KMS-11 (cell line): ENCODE data around the gene LRBA.

Experiments
- H2AFZ ChIP-seq: fragments of 200-600 bp; sonication (generic); 2 replicates; pipeline ENCODE4 v1.6.1; 2016; ENCODE audit warnings: antibody characterized with exemption, mixed run types, low read depth
- H3K27ac ChIP-seq: fragments of 200-600 bp; sonication (generic); 2 replicates; pipeline ENCODE4 v1.6.1; 2016; ENCODE audit warnings: mild to moderate bottlenecking, mixed run types
- H3K27me3 ChIP-seq: fragments of 200-600 bp; sonication (generic); 2 replicates; pipeline ENCODE4 v1.6.1; 2017; ENCODE audit warnings: mild to moderate bottlenecking, low read depth, mixed run types, moderate library complexity; ENCODE audit not compliant: insufficient read depth
- H3K36me3 ChIP-seq: fragments of 200-600 bp; sonication (generic); 2 replicates; pipeline ENCODE4 v1.6.1; 2017; ENCODE audit warnings: mild to moderate bottlenecking, mixed run types; ENCODE audit not compliant: insufficient read depth
- H3K4me1 ChIP-seq: fragments of 200-600 bp; sonication (generic); 2 replicates; pipeline ENCODE4 v1.6.1; 2016; ENCODE audit warnings: mild to moderate bottlenecking, low read depth, mixed run types; ENCODE audit not compliant: poor library complexity, severe bottlenecking
- H3K4me2 ChIP-seq: fragments of 200-600 bp; sonication (generic); 2 replicates; pipeline ENCODE4 v1.7.0; 2016; ENCODE audit warnings: mild to moderate bottlenecking, mixed run types
- H3K4me3 ChIP-seq: fragments of 200-600 bp; sonication (generic); IDR thresholded peaks from 2 replicates; pipeline ENCODE4 v1.6.1; 2017; ENCODE audit warnings: low read depth, low read length, mixed read lengths; ENCODE audit not compliant: insufficient read depth
- H3K79me2 ChIP-seq: fragments of 200-600 bp; sonication (generic); 2 replicates; pipeline ENCODE4 v1.6.1; 2016; ENCODE audit warnings: low read depth, mixed run types; ENCODE audit not compliant: insufficient read depth
- H3K9ac ChIP-seq: fragments of 200-600 bp; sonication (generic); 2 replicates; pipeline ENCODE4 v1.6.1; 2016; ENCODE audit warnings: mild to moderate bottlenecking, mixed run types
- H4K20me1 ChIP-seq: fragments of 200-600 bp; sonication (generic); 2 replicates; pipeline ENCODE4 v1.6.1; 2016; ENCODE audit warnings: mild to moderate bottlenecking, mixed run types; ENCODE audit not compliant: insufficient read depth
- CTCF ChIP-seq: fragments of 200-600 bp; sonication (generic); conservative IDR thresholded peaks from 2 replicates; pipeline ENCODE4 v1.6.1; 2017; ENCODE audit warnings: low read depth, mild to moderate bottlenecking, antibody characterized with exemption, low read length, moderate library complexity, mixed read lengths

LRBA gene

GRCh38 chr4:150591904-150592303 lies 423.2 kb downstream of the LRBA start:
- no peaks in the 10 kb centered on the region for H3K79me2 ChIP-seq
- no peak overlapping the region for H3K4me2 ChIP-seq
- no peak for TF ChIP-seq CTCF
- no peak overlapping the region for H2AFZ ChIP-seq
- H3K36me3 ChIP-seq: no peaks in the 10 kb centered on the region
- no peak overlapping the region for H3K9ac ChIP-seq
- no peak overlapping the region for H3K27ac ChIP-seq
- no peaks in the 10 kb centered on the region for H3K4me1 ChIP-seq
- no peaks in the 10 kb centered on the region for H4K20me1 ChIP-seq
- H3K4me3 ChIP-seq: no peak overlapping the region
- H3K27me3 ChIP-seq: no peaks in the 10 kb centered on the region

- H3K36me3 ChIP-seq: no peaks in the 10 kb centered on the region
- no peak overlapping the region for H3K27ac ChIP-seq
- H4K20me1 ChIP-seq: no peaks in the 10 kb centered on the region
- H2AFZ ChIP-seq: no peak overlapping the region
- H3K27me3 ChIP-seq: no peaks in the 10 kb centered on the region
- H3K4me1 ChIP-seq: no peaks in the 10 kb centered on the region
- TF ChIP-seq CTCF: no peak
- H3K4me2 ChIP-seq: no peak overlapping the region
- H3K4me3 ChIP-seq: no peak overlapping the region
- no peaks in the 10 kb centered on the region for H3K79me2 ChIP-seq
- H3K9ac ChIP-seq: no peak overlapping the region
Observed at GRCh38 chr4:150591406-150591805, 423.7 kb downstream of the LRBA start.

GRCh38 chr4:150590631-150591030 lies 424.5 kb downstream of the LRBA start:
- H3K27ac ChIP-seq: no peak overlapping the region
- no peak overlapping the region for H3K4me2 ChIP-seq
- no peak overlapping the region for H3K9ac ChIP-seq
- no peak overlapping the region for H2AFZ ChIP-seq
- H3K27me3 ChIP-seq: no peaks in the 10 kb centered on the region
- H3K4me1 ChIP-seq: no peaks in the 10 kb centered on the region
- no peak for TF ChIP-seq CTCF
- H4K20me1 ChIP-seq: no peaks in the 10 kb centered on the region
- no peaks in the 10 kb centered on the region for H3K79me2 ChIP-seq
- H3K4me3 ChIP-seq: no peak overlapping the region
- H3K36me3 ChIP-seq: no peaks in the 10 kb centered on the region

- H2AFZ ChIP-seq: no peak overlapping the region
- H3K79me2 ChIP-seq: no peaks in the 10 kb centered on the region
- TF ChIP-seq CTCF: no peak
- H3K4me2 ChIP-seq: no peak overlapping the region
- H3K4me3 ChIP-seq: no peak overlapping the region
- H3K4me1 ChIP-seq: no peaks in the 10 kb centered on the region
- H4K20me1 ChIP-seq: no peaks in the 10 kb centered on the region
- no peaks in the 10 kb centered on the region for H3K36me3 ChIP-seq
- no peak overlapping the region for H3K27ac ChIP-seq
- H3K27me3 ChIP-seq: no peaks in the 10 kb centered on the region
- H3K9ac ChIP-seq: no peak overlapping the region
Observed at GRCh38 chr4:150589157-150589556, 425.9 kb downstream of the LRBA start.

GRCh38 chr4:150588316-150588715 lies 426.8 kb downstream of the LRBA start:
- H3K4me1 ChIP-seq: no peaks in the 10 kb centered on the region
- no peak overlapping the region for H3K4me3 ChIP-seq
- no peak overlapping the region for H2AFZ ChIP-seq
- H3K9ac ChIP-seq: no peak overlapping the region
- H4K20me1 ChIP-seq: no peaks in the 10 kb centered on the region
- no peaks in the 10 kb centered on the region for H3K27me3 ChIP-seq
- no peak overlapping the region for H3K4me2 ChIP-seq
- no peaks in the 10 kb centered on the region for H3K36me3 ChIP-seq
- TF ChIP-seq CTCF: no peak
- H3K27ac ChIP-seq: no peak overlapping the region
- no peaks in the 10 kb centered on the region for H3K79me2 ChIP-seq
